NB4 (cell line): ENCODE data around the gene MRPL2.

Experiments
- DNase-seq: peaks from one replicate; pipeline ENCODE4 v3.0.0; 2010; ENCODE audit warnings: low read depth
- H3K4me3 ChIP-seq: one replicate; pipeline ENCODE4 v1.5.1; 2011; ENCODE audit warnings: mild to moderate bottlenecking, low read depth, low read length, moderate library complexity
- MYC ChIP-seq: IDR thresholded peaks from 2 replicates; pipeline ENCODE4 v1.6.1; 2011; ENCODE audit warnings: low read depth, low read length
- POLR2A ChIP-seq: IDR thresholded peaks from 2 replicates; pipeline ENCODE4 v1.6.1; 2011; ENCODE audit warnings: mild to moderate bottlenecking; ENCODE audit not compliant: insufficient read length; ENCODE audit errors: extremely low read depth
- TF ChIP-seq, protein P1 (sequence below): IDR thresholded peaks from 2 replicates; pipeline ENCODE4 v1.6.1; 2011; ENCODE audit warnings: low read depth, low read length
- TF ChIP-seq, protein P2 (sequence below): IDR thresholded peaks from one replicate; pipeline ENCODE4 v1.5.1; 2012; ENCODE audit warnings: low read depth, low read length

Gene MRPL2

DNA sequence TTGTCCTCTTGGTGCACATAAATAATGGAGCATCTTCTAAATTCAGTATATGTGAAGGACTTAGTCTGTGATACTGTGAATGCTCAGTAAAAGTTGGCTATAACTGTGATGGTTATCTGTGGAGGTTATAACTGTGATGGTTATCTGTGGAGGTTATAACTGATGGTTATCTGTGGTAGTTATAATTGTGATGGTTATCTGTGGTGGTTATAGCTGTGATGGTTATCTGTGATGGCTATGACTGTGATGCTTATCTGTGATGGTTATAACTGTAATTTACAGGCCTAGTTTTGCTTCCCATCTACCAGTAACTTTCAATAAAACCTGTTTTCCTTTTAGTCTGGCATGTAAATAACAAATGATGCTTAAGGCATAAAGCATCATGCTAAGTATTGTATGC, 33.4 kb upstream of the MRPL2 start:
- DNase-seq, result no peak
- H3K4me3 ChIP-seq, result no peak overlapping the region
- TF ChIP-seq POLR2A (no peak), MYC (no peak)
- TF ChIP-seq, protein P1, sequence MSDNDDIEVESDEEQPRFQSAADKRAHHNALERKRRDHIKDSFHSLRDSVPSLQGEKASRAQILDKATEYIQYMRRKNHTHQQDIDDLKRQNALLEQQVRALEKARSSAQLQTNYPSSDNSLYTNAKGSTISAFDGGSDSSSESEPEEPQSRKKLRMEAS, result no peak
- TF ChIP-seq, protein P2, sequence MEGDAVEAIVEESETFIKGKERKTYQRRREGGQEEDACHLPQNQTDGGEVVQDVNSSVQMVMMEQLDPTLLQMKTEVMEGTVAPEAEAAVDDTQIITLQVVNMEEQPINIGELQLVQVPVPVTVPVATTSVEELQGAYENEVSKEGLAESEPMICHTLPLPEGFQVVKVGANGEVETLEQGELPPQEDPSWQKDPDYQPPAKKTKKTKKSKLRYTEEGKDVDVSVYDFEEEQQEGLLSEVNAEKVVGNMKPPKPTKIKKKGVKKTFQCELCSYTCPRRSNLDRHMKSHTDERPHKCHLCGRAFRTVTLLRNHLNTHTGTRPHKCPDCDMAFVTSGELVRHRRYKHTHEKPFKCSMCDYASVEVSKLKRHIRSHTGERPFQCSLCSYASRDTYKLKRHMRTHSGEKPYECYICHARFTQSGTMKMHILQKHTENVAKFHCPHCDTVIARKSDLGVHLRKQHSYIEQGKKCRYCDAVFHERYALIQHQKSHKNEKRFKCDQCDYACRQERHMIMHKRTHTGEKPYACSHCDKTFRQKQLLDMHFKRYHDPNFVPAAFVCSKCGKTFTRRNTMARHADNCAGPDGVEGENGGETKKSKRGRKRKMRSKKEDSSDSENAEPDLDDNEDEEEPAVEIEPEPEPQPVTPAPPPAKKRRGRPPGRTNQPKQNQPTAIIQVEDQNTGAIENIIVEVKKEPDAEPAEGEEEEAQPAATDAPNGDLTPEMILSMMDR, result no peak

DNA sequence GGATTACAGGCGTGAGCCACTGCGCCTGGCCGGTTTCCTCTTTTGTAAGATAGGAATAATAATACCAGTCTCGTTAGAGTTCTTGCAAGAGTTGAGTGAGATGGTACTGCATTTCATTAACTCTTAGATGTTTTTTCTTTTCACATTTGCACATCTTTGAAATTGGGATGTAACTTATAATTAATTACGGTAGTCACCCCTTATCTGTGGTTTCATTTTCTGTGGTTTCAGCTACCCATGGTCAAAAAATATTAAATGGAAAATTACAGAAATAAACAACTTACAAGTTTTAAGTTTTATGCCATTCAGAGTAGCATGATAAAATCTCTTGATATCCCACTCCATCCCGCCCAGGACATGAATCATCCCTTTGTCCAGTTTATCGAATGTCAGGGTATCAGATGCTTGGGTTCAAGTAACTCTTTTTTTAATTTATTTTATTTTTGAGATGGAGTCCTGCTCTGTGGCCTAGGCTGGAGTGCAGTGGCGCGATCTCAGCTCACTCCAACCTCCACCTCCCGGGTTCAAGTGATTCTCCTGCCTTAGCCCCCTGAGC, 32.3 kb upstream of the MRPL2 start:
- no peak for DNase-seq
- H3K4me3 ChIP-seq, result no peak overlapping the region
- TF ChIP-seq MYC (no peak), POLR2A (no peak)
- TF ChIP-seq, protein P2, result no peak
- TF ChIP-seq, protein P1, result no peak

DNA sequence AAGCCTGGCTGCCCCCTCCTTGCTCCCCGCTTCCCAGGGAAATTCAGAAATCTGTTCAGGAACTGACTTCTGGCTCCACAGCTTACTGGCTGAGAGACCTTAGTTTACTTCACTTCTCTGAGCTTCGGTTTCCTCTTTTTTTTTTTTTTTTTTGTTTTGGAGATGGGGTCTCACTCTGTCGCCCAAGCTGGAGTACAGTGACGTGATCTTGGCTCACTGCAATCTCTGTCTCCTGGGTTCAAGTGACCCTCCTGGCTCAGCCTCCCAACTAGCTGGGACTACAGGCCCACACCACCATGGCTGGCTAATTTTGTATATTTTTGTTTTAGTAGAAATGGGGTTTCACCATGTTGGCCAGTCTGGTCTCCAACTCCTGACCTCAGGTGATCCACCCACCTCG, 31.8 kb upstream of the MRPL2 start:
- H3K4me3 ChIP-seq, result no peak overlapping the region
- TF ChIP-seq POLR2A (no peak), MYC (no peak)
- TF ChIP-seq, protein P1, result no peak
- TF ChIP-seq, protein P2, result no peak
- DNase-seq, result no peak

DNA sequence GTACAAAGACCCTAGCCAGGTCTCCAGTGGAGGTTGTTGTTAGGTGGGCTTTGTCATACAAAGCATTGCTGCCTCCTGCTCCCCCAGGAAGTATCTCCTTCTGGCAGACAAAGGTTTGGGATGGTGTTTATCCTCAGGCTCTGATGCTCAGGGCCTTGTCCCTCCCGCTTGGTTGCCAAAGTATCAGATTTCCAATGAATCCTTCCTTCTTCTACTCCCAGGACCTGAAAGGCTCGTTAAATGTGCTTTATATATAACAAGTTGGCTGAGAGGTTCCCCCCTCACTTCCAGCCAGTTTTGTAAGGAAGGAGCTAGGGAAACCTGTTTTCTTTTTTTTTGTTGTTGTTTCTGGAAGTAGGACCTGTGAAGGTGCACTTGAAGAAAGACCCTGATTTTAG, 31.3 kb upstream of the MRPL2 start:
- DNase-seq, result no peak

DNA sequence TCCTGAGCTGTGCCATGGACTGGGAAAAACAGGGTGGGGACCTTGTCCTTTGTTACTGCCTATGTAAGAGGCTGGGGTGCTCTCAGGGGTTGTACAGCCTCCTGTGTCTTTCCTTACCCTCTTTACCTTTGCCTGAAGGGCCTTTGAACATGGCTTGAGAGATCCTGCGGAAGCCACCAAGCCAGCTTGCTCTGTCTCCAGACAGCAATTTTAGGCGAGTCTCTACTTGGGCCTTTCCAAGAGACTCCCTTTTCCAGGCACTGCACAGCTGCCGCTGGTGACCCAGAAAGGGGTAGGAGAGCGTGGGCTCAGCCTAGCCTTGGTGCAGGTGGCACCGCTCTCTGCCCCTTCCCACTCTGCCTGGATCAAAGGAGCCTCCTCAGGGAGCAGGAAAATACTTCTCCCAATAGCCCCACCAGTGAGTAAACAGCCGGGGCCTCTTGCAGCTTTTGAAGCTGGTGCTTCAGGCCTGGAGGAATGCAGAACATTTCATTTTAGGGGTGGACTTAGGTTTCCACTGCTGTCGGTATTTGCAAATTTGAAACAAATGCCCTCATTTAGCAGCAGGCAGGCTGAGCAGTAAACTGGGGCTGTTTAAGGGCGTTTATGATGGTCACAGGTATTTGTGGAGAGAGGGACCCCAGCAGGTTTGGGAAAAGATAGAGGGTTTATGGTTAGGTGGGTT, 30.8 kb upstream of the MRPL2 start:
- TF ChIP-seq POLR2A (no peak), MYC (no peak)
- TF ChIP-seq, protein P1, result no peak
- TF ChIP-seq, protein P2, result no peak
- DNase-seq, result no peak
- H3K4me3 ChIP-seq, result no peak overlapping the region

More for the DNA sequence above, 31.3 kb upstream of the MRPL2 start:
- no peak for TF ChIP-seq POLR2A
- no peak overlapping the region for H3K4me3 ChIP-seq

DNA sequence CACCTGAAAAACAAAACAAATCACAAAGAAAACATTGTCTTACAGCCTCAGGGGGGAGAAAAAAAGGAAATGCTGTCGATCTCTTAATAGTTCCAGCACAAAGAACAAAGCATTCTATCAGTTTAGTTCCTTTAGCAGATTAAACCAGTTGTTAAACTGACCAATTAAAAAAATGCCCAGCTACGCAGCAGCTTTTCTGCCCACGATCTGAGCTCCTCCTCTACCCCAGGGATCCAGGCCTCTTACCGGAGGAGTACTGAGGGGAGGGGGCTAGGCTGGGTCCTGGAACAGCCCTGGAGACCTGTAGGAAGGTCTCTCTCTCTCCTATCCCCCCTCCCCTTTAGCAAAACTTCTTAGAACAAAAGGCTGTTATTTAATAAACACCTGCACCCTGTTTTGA, 30.2 kb upstream of the MRPL2 start:
- TF ChIP-seq, protein P2, result no peak
- H3K4me3 ChIP-seq, result no peak overlapping the region
- DNase-seq, result no peak
